Measurements from ENCODE around the gene CAPSL. TPM values are rescaled to one million over a fixed set of nuclear protein-coding genes. Genes with fewer than 3 reads are reported as not detected.

The CAPSL gene
- total RNA-seq, 3 donors from 2014 or later (not counting 1 experiment from before 2014, with no cell fraction given) = not detected

DNA sequence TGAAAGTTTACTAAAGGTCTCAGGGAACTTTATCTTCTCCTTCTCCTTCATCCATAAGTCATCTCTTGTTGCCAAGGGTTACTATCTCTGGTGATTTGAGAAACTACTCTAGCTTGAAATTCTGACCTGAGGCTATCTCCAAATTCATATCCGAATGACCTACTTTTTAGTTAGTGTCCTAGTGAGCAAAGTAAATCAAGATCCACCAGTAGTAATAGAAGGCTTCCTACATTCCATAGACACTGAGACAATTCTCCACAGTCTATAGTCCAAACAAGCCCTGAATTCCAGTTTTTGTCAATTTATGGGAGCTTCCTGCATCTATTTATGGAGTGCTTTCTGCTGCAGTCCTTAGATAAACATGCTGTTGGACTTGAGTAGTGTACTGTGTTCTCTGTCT is 76.7 kb downstream of the CAPSL start:
- H3K27ac ChIP-seq (ENCODE audit: low read length) = peak overlapping the region; percentile 47
- no peaks in the 10 kb centered on the region for H3K9me3 ChIP-seq (ENCODE audit: control insufficient read depth, insufficient read depth, low read length)
- Mint-ChIP-seq H3K36me3 (no peaks in the 10 kb centered on the region), H3K27me3 (ENCODE audit: low read depth in 2 of 2) (peaks cover 0 to 5% of the 10 kb centered on the region in 2 donors), H3K4me3 (no peak overlapping the region), H3K27ac (no peak overlapping the region), H3K9me3 (no peaks in the 10 kb centered on the region), H3K4me1 (peaks cover 15 to 18% of the 10 kb centered on the region in 2 donors)
- no peak for DNase-seq
- no peak for ATAC-seq
- WGBS (ENCODE audit: insufficient coverage) = no CpG with 5 or more reads among the region's 1 CpG
- peaks cover 23% of the 10 kb centered on the region for H3K36me3 ChIP-seq (ENCODE audit: control insufficient read depth, insufficient read depth, low read length)
- no peaks in the 10 kb centered on the region for H3K27me3 ChIP-seq (ENCODE audit: control insufficient read depth, insufficient read depth, low read length)
- TF ChIP-seq, protein P1, sequence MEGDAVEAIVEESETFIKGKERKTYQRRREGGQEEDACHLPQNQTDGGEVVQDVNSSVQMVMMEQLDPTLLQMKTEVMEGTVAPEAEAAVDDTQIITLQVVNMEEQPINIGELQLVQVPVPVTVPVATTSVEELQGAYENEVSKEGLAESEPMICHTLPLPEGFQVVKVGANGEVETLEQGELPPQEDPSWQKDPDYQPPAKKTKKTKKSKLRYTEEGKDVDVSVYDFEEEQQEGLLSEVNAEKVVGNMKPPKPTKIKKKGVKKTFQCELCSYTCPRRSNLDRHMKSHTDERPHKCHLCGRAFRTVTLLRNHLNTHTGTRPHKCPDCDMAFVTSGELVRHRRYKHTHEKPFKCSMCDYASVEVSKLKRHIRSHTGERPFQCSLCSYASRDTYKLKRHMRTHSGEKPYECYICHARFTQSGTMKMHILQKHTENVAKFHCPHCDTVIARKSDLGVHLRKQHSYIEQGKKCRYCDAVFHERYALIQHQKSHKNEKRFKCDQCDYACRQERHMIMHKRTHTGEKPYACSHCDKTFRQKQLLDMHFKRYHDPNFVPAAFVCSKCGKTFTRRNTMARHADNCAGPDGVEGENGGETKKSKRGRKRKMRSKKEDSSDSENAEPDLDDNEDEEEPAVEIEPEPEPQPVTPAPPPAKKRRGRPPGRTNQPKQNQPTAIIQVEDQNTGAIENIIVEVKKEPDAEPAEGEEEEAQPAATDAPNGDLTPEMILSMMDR (IDR thresholded peaks at IDR 0.05) = no peak
- intact Hi-C loops (cut with micrococcal nuclease) = no loop called here
- H3K4me3 ChIP-seq (ENCODE audit: low read length) = no peak overlapping the region
- H3K4me1 ChIP-seq (ENCODE audit: control insufficient read depth, insufficient read depth, low read length) = no peaks in the 10 kb centered on the region

DNA sequence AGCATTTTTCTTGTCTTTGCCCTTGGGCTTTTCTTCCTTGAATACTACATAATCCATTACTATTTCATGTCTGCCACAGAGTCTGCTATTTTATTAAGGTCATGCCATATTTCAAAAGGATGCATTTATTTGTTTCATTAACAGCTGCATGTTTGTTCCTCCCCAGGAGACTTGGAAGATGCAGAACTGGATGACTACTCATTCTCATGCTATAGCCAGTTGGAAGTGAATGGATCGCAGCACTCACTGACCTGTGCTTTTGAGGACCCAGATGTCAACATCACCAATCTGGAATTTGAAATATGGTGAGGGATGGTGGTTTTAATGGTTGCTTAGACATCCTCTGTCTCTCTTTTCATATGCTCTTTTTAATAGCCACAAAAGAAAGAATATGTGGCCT is 77.7 kb downstream of the CAPSL start:
- TF ChIP-seq, protein P1 (IDR thresholded peaks at IDR 0.05) = no peak
- peak overlapping the region; percentile 47 for H3K27ac ChIP-seq (ENCODE audit: low read length)

DNA sequence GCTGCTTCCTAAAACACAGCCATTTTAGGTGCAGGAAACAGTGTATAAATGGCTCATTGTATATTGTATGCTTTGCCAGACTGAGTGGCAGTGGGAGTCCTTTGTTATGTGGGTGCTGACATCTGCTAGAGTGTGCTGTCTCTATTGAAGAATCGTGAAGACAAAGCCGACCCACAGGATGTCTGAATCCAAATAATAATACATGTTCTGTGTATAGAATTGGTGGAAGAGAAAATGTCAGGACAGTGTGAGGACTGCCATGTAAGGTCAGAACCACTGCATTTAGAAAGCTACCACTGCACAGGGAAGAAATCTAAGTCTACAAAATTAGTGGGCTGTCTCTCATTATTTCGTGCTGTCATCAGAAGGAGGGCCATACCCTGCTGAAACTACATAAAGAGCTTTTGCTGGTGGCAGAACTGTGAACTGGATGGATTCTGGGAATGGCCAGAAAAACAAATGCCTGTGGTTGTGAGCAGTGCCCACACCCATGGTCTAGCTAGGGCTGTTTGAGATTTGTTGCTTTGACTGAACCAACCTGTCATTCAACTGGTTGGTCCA is 79.2 kb downstream of the CAPSL start:
- TF ChIP-seq, protein P1 (IDR thresholded peaks at IDR 0.05) = no peak
- Mint-ChIP-seq H3K27ac (peak overlapping the region in 1 of 2 donors; percentile 30), H3K27me3 (ENCODE audit: low read depth in 2 of 2) (peaks cover 0 to 5% of the 10 kb centered on the region in 2 donors), H3K4me3 (peak overlapping the region; percentile 56), H3K4me1 (peaks cover 26 to 30% of the 10 kb centered on the region in 2 donors), H3K9me3 (no peaks in the 10 kb centered on the region), H3K36me3 (no peaks in the 10 kb centered on the region)
- intact Hi-C loops (cut with micrococcal nuclease) = no loop called here
- H3K4me1 ChIP-seq (ENCODE audit: control insufficient read depth, insufficient read depth, low read length) = peaks cover 4% of the 10 kb centered on the region
- peak overlapping the region; percentile 58 for H3K4me3 ChIP-seq (ENCODE audit: low read length)
- DNase-seq (peak in 1 of 2 donors; percentile 64), ATAC-seq (peak; percentile 8 to 29 (median 29))
- WGBS (ENCODE audit: insufficient coverage) = 24% methylated on average over 3 of the region's 3 CpGs
- no peaks in the 10 kb centered on the region for H3K27me3 ChIP-seq (ENCODE audit: control insufficient read depth, insufficient read depth, low read length)
- no peaks in the 10 kb centered on the region for H3K9me3 ChIP-seq (ENCODE audit: control insufficient read depth, insufficient read depth, low read length)
- H3K27ac ChIP-seq (ENCODE audit: low read length) = peak overlapping the region; percentile 96
- H3K36me3 ChIP-seq (ENCODE audit: control insufficient read depth, insufficient read depth, low read length) = peaks cover 20% of the 10 kb centered on the region

More for the DNA sequence above, 77.7 kb downstream of the CAPSL start:
- H3K4me1 ChIP-seq (ENCODE audit: control insufficient read depth, insufficient read depth, low read length) = peaks cover 4% of the 10 kb centered on the region
- Mint-ChIP-seq H3K27ac (no peak overlapping the region), H3K9me3 (no peaks in the 10 kb centered on the region), H3K4me1 (peaks cover 17 to 21% of the 10 kb centered on the region in 2 donors), H3K4me3 (peak overlapping the region; percentile 25), H3K36me3 (no peaks in the 10 kb centered on the region), H3K27me3 (ENCODE audit: low read depth in 2 of 2) (peaks cover 0 to 5% of the 10 kb centered on the region in 2 donors)
- intact Hi-C loops (cut with micrococcal nuclease) = no loop called here
- H3K4me3 ChIP-seq (ENCODE audit: low read length) = peak overlapping the region; percentile 58
- H3K36me3 ChIP-seq (ENCODE audit: control insufficient read depth, insufficient read depth, low read length) = peaks cover 23% of the 10 kb centered on the region
- DNase-seq (no peak), ATAC-seq (no peak)
- WGBS (ENCODE audit: insufficient coverage) = 100% methylated on average over 1 of the region's 1 CpG
- no peaks in the 10 kb centered on the region for H3K9me3 ChIP-seq (ENCODE audit: control insufficient read depth, insufficient read depth, low read length)
- no peaks in the 10 kb centered on the region for H3K27me3 ChIP-seq (ENCODE audit: control insufficient read depth, insufficient read depth, low read length)

All from natural killer cell (primary cell).